ENCODE measurements around the gene PIK3CB. TPM values are rescaled to one million over a fixed set of nuclear protein-coding genes. Genes with fewer than 3 reads are reported as not detected.

The PIK3CB gene
- total and polyA plus RNA-seq, 10 of the 15 experiments (the other 5 are each of a cell fraction or from before 2014, with no cell fraction given), result 5.0 to 18.4 (median 10.4) TPM

DNA sequence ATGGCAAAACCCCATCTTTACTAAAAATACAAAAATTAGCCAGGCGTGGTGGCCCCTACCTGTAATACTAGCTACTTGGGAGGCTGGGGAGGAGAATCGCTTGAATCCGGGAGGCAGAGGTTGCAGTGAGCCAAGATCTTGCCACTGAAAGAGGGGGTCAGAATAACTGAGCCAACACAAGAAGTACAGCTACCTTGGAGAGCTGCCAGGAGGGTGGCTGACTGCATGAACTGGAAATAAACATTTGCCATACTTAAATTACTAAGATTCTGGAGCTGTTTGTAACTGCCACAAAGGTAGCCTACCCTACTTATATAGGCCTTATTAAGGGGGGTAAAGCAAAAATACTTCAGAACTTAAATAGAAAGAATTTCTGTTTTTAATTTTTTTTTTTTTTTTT is 15.4 kb upstream of the PIK3CB start:
- RAD21 ChIA-PET (ENCODE audit: unreplicated experiment), result no interaction called here

More for the DNA sequence above, 15.4 kb upstream of the PIK3CB start:
- FAIRE-seq (no peak), ATAC-seq (no peak), DNase-seq (ENCODE audit: low read depth, low spot score) (no peak)
- 72% methylated on average over 3 of the region's 3 CpGs for WGBS (ENCODE audit: insufficient coverage, insufficient replicate concordance, low lambda C conversion rate, missing lambda C conversion rate)
- Histone ChIP-seq H3K9me3 (replicated peaks; ENCODE audit: control insufficient read depth, insufficient read depth, low read length) (no peaks in the 10 kb centered on the region; the same call in 1 of the 3 replicates), H3K4me1 (ENCODE audit: control insufficient read depth, insufficient read depth, low read length) (no peaks in the 10 kb centered on the region), H3K27me3 (replicated peaks in 1 of 2; ENCODE audit: control insufficient read depth in 2 of 2, insufficient read depth in 2 of 2, low read length in 1 of 2) (no peaks in the 10 kb centered on the region), H3K79me2 (ENCODE audit: control insufficient read depth, insufficient read depth, low read length) (no peaks in the 10 kb centered on the region), H4K20me1 (ENCODE audit: control insufficient read depth, insufficient read depth) (no peaks in the 10 kb centered on the region), H3K36me3 (ENCODE audit: control insufficient read depth in 2 of 2, insufficient read depth in 2 of 2, low read length in 1 of 2) (no peaks in the 10 kb centered on the region), H3K27ac (ENCODE audit: control insufficient read depth, insufficient read depth) (no peak overlapping the region), H3K4me2 (ENCODE audit: control insufficient read depth, insufficient read depth) (no peak overlapping the region), H3K9ac (ENCODE audit: control insufficient read depth, insufficient read depth, low read length) (no peak overlapping the region), H2AFZ (ENCODE audit: control insufficient read depth, low read depth, low read length) (no peak overlapping the region), H3K4me3 (no peak overlapping the region)
- ChIA-PET CTCF (interaction anchor here (0.6 kb wide), 1 partner anchor 9 kb away, joined by 3 read pairs; no protein-coding TSS in a partner anchor), POLR2A (interaction anchor here (0.7 kb wide), 1 partner anchor 1186 kb away, joined by 3 read pairs; no protein-coding TSS in a partner anchor), SMC1A (ENCODE audit: uncharacterized antibody, unreplicated experiment) (interaction anchor here (1.4 kb wide), 1 partner anchor 135 kb away, joined by 3 read pairs; no protein-coding TSS in a partner anchor)
- in situ Hi-C loops (cut with MboI), result no loop called here
- BruUV-seq (replicated peaks), result no TSS peak
- intact Hi-C loops (cut with micrococcal nuclease; ENCODE audit: unreplicated experiment), result no loop called here
- TF ChIP-seq, protein P1, sequence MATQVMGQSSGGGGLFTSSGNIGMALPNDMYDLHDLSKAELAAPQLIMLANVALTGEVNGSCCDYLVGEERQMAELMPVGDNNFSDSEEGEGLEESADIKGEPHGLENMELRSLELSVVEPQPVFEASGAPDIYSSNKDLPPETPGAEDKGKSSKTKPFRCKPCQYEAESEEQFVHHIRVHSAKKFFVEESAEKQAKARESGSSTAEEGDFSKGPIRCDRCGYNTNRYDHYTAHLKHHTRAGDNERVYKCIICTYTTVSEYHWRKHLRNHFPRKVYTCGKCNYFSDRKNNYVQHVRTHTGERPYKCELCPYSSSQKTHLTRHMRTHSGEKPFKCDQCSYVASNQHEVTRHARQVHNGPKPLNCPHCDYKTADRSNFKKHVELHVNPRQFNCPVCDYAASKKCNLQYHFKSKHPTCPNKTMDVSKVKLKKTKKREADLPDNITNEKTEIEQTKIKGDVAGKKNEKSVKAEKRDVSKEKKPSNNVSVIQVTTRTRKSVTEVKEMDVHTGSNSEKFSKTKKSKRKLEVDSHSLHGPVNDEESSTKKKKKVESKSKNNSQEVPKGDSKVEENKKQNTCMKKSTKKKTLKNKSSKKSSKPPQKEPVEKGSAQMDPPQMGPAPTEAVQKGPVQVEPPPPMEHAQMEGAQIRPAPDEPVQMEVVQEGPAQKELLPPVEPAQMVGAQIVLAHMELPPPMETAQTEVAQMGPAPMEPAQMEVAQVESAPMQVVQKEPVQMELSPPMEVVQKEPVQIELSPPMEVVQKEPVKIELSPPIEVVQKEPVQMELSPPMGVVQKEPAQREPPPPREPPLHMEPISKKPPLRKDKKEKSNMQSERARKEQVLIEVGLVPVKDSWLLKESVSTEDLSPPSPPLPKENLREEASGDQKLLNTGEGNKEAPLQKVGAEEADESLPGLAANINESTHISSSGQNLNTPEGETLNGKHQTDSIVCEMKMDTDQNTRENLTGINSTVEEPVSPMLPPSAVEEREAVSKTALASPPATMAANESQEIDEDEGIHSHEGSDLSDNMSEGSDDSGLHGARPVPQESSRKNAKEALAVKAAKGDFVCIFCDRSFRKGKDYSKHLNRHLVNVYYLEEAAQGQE (IDR thresholded peaks at IDR 0.05; ENCODE audit: low read depth, low read length), result peak; percentile 55; the same call in 1 of the 2 replicates
- TF ChIP-seq RBBP5 (conservative IDR thresholded peaks at IDR 0.05), result no peak
